Coronary artery (tissue), 2 donors: ENCODE results near the gene LGALS9.
"Not testable (repeated sequence)": the region's sequence is repeated elsewhere in the genome, so short reads cannot be mapped to it uniquely, and the experiment has no call there.

Source experiments
- DNase-seq: peaks from one replicate; pipeline ENCODE4 v3.0.0-alpha.2; 2017; ENCODE audit warnings: low spot score
- H3K27ac ChIP-seq, 2 donors: fragments of 200-600 bp; sonication (generic); one replicate each; pipeline ENCODE4 v1.5.1; 2016 to 2019
- H3K4me3 ChIP-seq: fragments of 200-600 bp; sonication (generic); 2 replicates; pipeline ENCODE4 v1.5.1; 2016; ENCODE audit warnings: mild to moderate bottlenecking, moderate library complexity
- CTCF ChIP-seq: fragments of 200-600 bp; sonication (generic); IDR thresholded peaks from one replicate; pipeline ENCODE4 v1.5.1; 2019; ENCODE audit warnings: antibody characterized with exemption

The LGALS9 gene

DNA sequence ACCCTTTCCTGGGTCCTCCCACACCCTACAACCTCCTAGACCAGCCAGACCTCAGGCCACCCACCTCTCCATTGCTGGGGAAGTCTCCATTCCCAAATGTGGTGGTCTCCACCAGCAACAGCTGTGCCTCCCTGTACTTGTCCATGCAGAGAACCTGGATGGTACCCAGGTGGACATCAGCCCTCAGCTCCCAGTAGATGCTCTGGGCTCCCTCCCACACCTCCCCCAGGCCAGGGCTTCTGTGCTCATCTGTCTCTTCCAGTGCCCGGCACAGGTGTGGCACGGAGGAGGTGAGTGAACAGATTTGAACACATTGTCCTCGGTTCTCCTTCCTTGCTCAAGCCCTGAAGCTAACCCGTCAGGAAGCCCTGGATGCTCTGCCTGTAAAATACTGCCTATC is 34.6 kb downstream of the LGALS9 start:
- H3K4me3 ChIP-seq = no peak overlapping the region
- TF ChIP-seq CTCF = no peak
- DNase-seq = no peak
- H3K27ac ChIP-seq = no peak overlapping the region

- H3K27ac ChIP-seq, H3K4me3 ChIP-seq: not testable (repeated sequence)
- peak; percentile 33 for DNase-seq
These were observed 35.3 kb downstream of the LGALS9 start for GRCh38 chr17:27666270-27666669.

DNA sequence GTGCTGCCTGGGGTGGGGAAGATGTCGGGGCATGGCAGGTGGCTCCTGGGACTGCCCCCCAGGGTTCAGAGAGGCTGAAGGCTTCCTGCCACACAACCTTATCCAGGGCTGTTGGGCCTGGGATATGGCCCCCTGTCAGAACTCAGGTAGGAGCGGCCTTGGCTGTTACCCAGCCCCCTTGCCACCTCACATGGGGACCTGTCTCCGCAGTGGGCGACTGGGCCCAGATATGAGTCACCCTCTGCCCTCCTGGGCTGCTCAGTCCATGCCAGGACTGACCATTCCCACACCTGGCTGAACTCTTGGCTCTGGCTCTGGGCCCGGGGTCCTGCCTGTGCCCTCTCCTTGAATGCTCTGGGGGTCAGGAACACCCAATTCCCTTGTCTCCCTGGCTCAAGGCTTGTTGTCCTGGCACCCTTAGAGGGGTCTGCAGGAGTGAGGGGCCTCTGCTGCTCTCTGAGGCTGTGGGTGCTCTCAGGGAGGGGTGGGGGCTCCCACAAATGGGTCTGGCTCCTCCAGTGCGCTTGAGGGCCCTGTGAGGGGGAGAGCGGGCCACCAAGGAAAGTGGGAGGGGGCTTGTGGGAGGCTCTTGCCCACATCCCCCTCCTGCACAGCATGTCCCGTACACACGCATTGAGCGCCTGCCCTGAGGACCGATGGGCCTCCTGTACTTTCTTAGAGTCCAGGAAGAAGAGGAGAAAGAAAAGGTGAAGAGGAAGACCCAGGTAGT is 36.0 kb downstream of the LGALS9 start:
- peak; percentile 47 for DNase-seq
- no peak for TF ChIP-seq CTCF

DNA sequence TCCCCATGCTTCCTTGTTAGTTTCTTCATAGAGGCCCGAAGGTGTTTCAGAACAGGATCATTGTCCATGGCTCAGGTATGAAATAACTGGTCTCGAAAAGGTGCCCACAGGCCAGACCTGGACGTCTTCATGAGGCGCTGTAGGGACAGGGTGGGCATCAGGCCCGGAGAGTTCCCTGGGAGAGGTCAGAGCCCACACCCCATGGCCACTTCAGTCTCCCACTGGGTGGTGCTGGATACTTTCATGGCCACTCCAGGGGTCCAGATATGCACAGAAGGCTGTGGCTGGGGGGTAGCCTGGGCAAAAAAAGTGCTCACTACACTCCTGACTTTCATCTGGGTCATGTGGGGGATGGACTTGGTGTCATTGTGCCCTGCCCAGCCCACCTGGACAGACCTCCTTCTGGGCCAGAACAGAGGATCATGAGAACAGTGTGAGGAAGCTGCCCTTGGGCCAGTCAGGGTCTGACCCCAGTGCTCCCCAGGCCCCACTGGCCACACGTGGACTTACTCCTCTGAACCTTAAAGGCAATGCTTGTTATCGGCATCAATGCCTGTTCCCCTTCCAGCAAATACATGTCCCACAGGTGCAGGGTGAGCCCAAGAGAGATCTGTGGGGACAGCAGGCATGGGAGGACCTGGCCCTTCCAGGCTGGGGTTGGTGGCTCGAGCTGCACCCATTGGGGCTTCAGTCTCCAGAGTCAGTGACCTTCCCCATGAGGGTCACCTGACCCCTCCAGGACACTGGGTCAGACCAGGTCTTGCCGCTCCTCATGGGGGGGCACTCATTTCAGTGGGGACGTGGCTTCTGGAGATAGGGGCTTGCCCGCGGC is 36.9 kb downstream of the LGALS9 start:
- peak; percentile 63 for DNase-seq
- H3K4me3 ChIP-seq = no peak overlapping the region
- no peak overlapping the region for H3K27ac ChIP-seq
- TF ChIP-seq CTCF = no peak

More for the DNA sequence above, 36.0 kb downstream of the LGALS9 start:
- Histone ChIP-seq H3K27ac (no peak overlapping the region), H3K4me3 (no peak overlapping the region)

GRCh38 chr17:27668488-27668823 is 37.5 kb downstream of the LGALS9 start:
- DNase-seq = no peak
- TF ChIP-seq CTCF = no peak
- no peak overlapping the region for H3K4me3 ChIP-seq
- no peak overlapping the region for H3K27ac ChIP-seq

- H3K27ac ChIP-seq = no peak overlapping the region
- H3K4me3 ChIP-seq = no peak overlapping the region
- no peak for TF ChIP-seq CTCF
- peak; percentile 55 for DNase-seq
These were observed 38.1 kb downstream of the LGALS9 start for GRCh38 chr17:27669136-27669535.

DNA sequence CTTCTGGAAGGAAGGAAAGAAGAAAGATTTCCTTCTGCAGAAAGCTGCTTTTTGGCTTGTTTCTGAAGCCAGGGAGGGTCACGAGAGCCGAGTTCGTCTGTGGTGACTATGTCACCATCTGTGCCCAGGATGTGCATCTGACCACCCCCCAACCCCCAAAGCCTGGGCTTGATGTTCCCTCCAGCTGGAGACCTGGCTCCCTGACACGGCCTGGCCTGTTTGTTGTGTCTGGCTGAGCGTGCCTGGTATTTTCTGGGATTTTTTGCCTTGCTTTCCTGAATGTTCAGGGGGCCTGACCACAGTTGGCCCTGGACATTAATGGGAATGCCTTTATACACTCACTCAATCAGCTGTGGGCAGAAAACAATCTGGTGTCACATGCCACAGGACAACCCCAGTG is 38.9 kb downstream of the LGALS9 start:
- peak; percentile 52 for DNase-seq
- Histone ChIP-seq H3K27ac (no peak overlapping the region), H3K4me3 (no peak overlapping the region)
- no peak for TF ChIP-seq CTCF
